HepG2 (cell line): ENCODE results near the gene NUP153.

Experiments
- BHLHE40 ChIP-seq: IDR thresholded peaks from 2 replicates; pipeline ENCODE4 v1.6.1; 2011; ENCODE audit warnings: low read length, improper control_type of control experiment
- NFE2L1 ChIP-seq: sonication (generic); formaldehyde crosslinking; IDR thresholded peaks from 2 replicates; pipeline ENCODE4 v1.4.0; 2020; ENCODE audit warnings: missing genetic modification reagents, mild to moderate bottlenecking, borderline replicate concordance
- SIX1 ChIP-seq: sonication (generic); formaldehyde crosslinking; IDR thresholded peaks from 2 replicates; pipeline ENCODE4 v1.4.0; 2020; ENCODE audit warnings: missing genetic modification reagents, borderline replicate concordance
- ZC3H4 ChIP-seq: sonication (generic); formaldehyde crosslinking; IDR thresholded peaks from 2 replicates; pipeline ENCODE4 v1.4.0; 2020; ENCODE audit warnings: missing genetic modification reagents, borderline replicate concordance
- ZNF589 ChIP-seq: sonication (generic); formaldehyde crosslinking; conservative IDR thresholded peaks from 2 replicates; pipeline ENCODE4 v1.8.0; 2022; ENCODE audit warnings: mild to moderate bottlenecking, moderate library complexity, missing genetic modification reagents
- TF ChIP-seq, protein P1 (sequence below): sonication (generic); formaldehyde crosslinking; IDR thresholded peaks from 2 replicates; pipeline ENCODE4 v1.5.0; 2020; ENCODE audit warnings: mild to moderate bottlenecking, missing genetic modification reagents, moderate library complexity
- TF ChIP-seq, protein P2 (sequence below): sonication (generic); formaldehyde crosslinking; IDR thresholded peaks from 2 replicates; pipeline ENCODE4 v1.4.0; 2020; ENCODE audit warnings: mild to moderate bottlenecking, missing genetic modification reagents

DNA sequence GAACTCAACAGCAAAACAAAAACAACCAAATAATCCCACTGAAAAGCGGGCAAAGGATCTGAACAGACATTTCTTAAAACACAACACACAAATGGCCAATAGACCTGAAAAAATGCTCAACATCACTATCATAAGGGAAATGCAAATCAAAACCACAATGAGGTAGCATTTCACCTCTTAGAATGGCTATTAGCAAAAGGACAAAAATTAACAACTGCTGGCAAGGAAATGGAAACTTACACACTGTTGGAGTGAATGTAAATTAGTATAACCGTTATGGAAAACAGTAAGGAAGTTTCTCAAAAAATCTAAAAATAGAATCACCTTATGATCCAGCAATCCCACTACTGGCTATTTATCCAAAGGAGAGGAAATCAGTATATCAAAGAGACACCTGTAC lies 85.7 kb downstream of the NUP153 start:
- TF ChIP-seq ZC3H4 (CRISPR knock-in tag) (no peak), ZNF589 (CRISPR knock-in tag) (no peak), SIX1 (no peak), NFE2L1 (no peak), BHLHE40 (no peak)
- TF ChIP-seq, protein P1, sequence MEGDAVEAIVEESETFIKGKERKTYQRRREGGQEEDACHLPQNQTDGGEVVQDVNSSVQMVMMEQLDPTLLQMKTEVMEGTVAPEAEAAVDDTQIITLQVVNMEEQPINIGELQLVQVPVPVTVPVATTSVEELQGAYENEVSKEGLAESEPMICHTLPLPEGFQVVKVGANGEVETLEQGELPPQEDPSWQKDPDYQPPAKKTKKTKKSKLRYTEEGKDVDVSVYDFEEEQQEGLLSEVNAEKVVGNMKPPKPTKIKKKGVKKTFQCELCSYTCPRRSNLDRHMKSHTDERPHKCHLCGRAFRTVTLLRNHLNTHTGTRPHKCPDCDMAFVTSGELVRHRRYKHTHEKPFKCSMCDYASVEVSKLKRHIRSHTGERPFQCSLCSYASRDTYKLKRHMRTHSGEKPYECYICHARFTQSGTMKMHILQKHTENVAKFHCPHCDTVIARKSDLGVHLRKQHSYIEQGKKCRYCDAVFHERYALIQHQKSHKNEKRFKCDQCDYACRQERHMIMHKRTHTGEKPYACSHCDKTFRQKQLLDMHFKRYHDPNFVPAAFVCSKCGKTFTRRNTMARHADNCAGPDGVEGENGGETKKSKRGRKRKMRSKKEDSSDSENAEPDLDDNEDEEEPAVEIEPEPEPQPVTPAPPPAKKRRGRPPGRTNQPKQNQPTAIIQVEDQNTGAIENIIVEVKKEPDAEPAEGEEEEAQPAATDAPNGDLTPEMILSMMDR (CRISPR knock-in tag): no peak
- TF ChIP-seq, protein P2, sequence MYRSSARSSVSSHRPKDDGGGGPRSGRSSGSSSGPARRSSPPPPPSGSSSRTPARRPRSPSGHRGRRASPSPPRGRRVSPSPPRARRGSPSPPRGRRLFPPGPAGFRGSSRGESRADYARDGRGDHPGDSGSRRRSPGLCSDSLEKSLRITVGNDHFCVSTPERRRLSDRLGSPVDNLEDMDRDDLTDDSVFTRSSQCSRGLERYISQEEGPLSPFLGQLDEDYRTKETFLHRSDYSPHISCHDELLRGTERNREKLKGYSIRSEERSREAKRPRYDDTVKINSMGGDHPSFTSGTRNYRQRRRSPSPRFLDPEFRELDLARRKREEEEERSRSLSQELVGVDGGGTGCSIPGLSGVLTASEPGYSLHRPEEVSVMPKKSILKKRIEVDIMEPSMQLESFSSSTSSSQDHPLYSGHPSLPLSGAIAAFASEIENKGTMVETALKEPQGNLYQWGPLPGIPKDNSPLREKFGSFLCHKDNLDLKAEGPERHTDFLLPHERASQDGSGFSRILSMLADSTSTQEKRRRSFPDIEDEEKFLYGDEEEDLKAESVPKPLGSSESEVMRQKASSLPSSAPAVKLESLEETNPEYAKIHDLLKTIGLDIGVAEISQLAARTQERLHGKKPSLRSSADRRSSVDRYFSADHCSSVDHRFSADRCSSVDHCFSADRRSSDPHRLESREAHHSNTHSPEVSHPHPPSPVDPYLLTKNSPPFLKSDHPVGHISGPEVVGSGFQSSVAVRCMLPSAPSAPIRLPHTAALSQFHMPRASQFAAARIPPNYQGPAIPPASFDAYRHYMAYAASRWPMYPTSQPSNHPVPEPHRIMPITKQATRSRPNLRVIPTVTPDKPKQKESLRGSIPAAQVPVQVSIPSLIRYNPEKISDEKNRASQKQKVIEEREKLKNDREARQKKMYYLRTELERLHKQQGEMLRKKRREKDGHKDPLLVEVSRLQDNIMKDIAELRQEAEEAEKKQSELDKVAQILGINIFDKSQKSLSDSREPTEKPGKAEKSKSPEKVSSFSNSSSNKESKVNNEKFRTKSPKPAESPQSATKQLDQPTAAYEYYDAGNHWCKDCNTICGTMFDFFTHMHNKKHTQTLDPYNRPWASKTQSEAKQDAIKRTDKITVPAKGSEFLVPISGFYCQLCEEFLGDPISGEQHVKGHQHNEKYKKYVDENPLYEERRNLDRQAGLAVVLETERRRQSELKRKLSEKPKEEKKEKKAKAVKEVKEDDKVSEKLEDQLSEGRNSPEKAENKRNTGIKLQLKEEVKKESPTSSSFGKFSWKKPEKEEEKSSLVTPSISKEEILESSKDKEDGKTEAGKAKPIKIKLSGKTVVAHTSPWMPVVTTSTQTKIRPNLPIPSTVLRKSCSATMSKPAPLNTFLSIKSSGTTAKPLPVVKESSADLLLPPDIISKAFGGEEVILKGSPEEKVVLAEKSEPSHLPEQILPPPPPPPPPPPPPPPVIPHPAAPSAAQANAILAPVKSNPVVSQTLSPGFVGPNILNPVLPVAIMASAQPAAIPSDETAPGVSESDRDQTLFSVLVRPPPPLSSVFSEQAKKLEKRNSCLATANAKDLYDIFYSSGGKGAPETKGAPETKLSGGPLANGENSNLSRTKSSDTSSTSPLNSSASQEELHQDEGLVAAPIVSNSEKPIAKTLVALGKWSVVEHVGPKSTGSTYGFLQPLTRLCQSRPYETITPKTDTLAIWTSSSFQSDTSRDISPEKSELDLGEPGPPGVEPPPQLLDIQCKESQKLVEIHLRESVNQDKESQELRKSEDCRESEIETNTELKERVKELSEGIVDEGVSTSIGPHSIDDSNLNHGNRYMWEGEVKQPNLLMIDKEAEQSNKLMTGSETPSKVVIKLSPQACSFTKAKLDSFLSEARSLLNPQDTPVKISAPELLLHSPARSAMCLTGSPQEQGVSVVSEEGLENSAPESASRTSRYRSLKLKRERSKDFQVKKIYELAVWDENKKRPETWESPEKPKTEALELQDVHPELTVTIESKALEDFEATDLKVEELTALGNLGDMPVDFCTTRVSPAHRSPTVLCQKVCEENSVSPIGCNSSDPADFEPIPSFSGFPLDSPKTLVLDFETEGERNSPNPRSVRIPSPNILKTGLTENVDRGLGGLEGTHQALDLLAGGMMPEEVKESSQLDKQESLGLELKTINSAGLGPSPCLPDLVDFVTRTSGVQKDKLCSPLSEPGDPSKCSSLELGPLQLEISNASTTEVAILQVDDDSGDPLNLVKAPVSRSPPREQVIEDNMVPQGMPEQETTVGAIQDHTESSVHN (CRISPR knock-in tag): no peak
